A673 (cell line): ENCODE results near the gene RAMP1. TPM values are rescaled to one million over a fixed set of nuclear protein-coding genes. Genes with fewer than 3 reads are reported as not detected.

Experiments
- BruUV-seq: library from RNA; stranded (reverse); fragments of 400-500 nt; replicated peaks from 2 replicates; lab custom pipeline; 2021; lab: Mats Ljungman, UMichigan
- CTCF ChIA-PET: fragments of 300-600 bp; sonication (Branson Sonifier 250); formaldehyde crosslinking; loops from one replicate; lab custom pipeline; 2022; ENCODE audit warnings: antibody characterized with exemption; lab: Charles Lee
- POLR2A ChIA-PET: fragments of 300-600 bp; sonication (Branson Sonifier 250); formaldehyde crosslinking; loops from one replicate; lab custom pipeline; 2022; ENCODE audit warnings: antibody characterized with exemption; ENCODE audit not compliant: low non-redundant PET; lab: Charles Lee
- DNase-seq: peaks from one replicate; pipeline ENCODE4 v3.0.0-alpha.2; 2015; ENCODE audit warnings: low spot score
- H3K27ac ChIP-seq: fragments of 200-600 bp; sonication (generic); 2 replicates; pipeline ENCODE4 v1.5.1; 2016; ENCODE audit warnings: mixed run types, low read depth, mild to moderate bottlenecking, mixed read lengths, antibody characterized with exemption, low read length; ENCODE audit not compliant: poor library complexity, severe bottlenecking
- H3K27me3 ChIP-seq: fragments of 200-600 bp; sonication (generic); replicated peaks from 2 replicates; pipeline ENCODE4 v1.6.1; 2017; ENCODE audit warnings: mixed run types, low read depth, mild to moderate bottlenecking, mixed read lengths, antibody characterized with exemption, low read length; ENCODE audit not compliant: insufficient read depth, poor library complexity
- H3K36me3 ChIP-seq: fragments of 200-600 bp; sonication (generic); 2 replicates; pipeline ENCODE4 v1.6.1; 2016; ENCODE audit warnings: mixed run types, mild to moderate bottlenecking, mixed read lengths, antibody characterized with exemption, low read length; ENCODE audit not compliant: insufficient read depth, poor library complexity, severe bottlenecking
- H3K4me1 ChIP-seq: fragments of 200-600 bp; sonication (generic); 2 replicates; pipeline ENCODE4 v1.6.1; 2017; ENCODE audit warnings: mixed run types, mild to moderate bottlenecking, mixed read lengths, antibody characterized with exemption, low read length; ENCODE audit not compliant: insufficient read depth, poor library complexity, severe bottlenecking
- H3K4me3 ChIP-seq: fragments of 200-600 bp; sonication (generic); 2 replicates; pipeline ENCODE4 v1.5.1; 2016; ENCODE audit warnings: low read depth, mixed run types, mild to moderate bottlenecking, mixed read lengths, low read length; ENCODE audit not compliant: poor library complexity, severe bottlenecking
- H3K9me3 ChIP-seq: fragments of 200-600 bp; sonication (generic); 2 replicates; pipeline ENCODE4 v1.6.1; 2016; ENCODE audit warnings: mixed run types, low read depth, mild to moderate bottlenecking, mixed read lengths, antibody characterized with exemption, low read length; ENCODE audit not compliant: poor library complexity, severe bottlenecking
- CTCF ChIP-seq: fragments of 300-800, 200-600 bp; sonication (generic); conservative IDR thresholded peaks from 2 replicates; pipeline ENCODE4 v1.5.1; 2017; ENCODE audit warnings: low read depth, mild to moderate bottlenecking, antibody characterized with exemption, low read length, moderate library complexity, mixed read lengths
- EZH2 ChIP-seq: fragments of 200-600 bp; sonication (generic); IDR thresholded peaks from 2 replicates; pipeline ENCODE4 v1.6.1; 2017; ENCODE audit warnings: borderline replicate concordance, low read depth, mild to moderate bottlenecking, mixed read lengths, antibody characterized with exemption, low read length; ENCODE audit not compliant: poor library complexity, severe bottlenecking
- intact Hi-C: fragments of 100-400 bp; cut with micrococcal nuclease; formaldehyde crosslinking; loops from one replicate; pipeline ENCODE4 v1.10.0; 2022; ENCODE audit not compliant: unreplicated experiment
- total RNA-seq: library from RNA; stranded (reverse); gene quantifications from 2 replicates; pipeline ENCODE4 v1.2.3, GENCODE V29; 2021

Gene RAMP1
- total RNA-seq, 1 experiment from 2014 or later: 24.8 TPM

GRCh38 chr2:237921967-237922492 is 62.6 kb downstream of the RAMP1 start:
- H3K4me1 ChIP-seq: no peaks in the 10 kb centered on the region
- no TSS peak for BruUV-seq
- intact Hi-C loops: no loop called here
- ChIA-PET CTCF (interaction anchor here (0.6 kb wide), 1 partner anchor 21 kb away, joined by 4 read pairs; no protein-coding TSS in a partner anchor), POLR2A (no interaction called here)
- H3K27me3 ChIP-seq: no peaks in the 10 kb centered on the region
- H3K4me3 ChIP-seq: no peak overlapping the region
- no peak overlapping the region for H3K27ac ChIP-seq
- H3K9me3 ChIP-seq: no peaks in the 10 kb centered on the region
- TF ChIP-seq CTCF: no peak
- TF ChIP-seq EZH2: no peak
- DNase-seq: no peak
- H3K36me3 ChIP-seq: no peaks in the 10 kb centered on the region

GRCh38 chr2:237922641-237923361 is 63.4 kb downstream of the RAMP1 start:
- CTCF ChIA-PET: interaction anchor here (0.6 kb wide), 1 partner anchor 20 kb away, joined by 4 read pairs; no protein-coding TSS in a partner anchor
- no peak for DNase-seq
- Histone ChIP-seq H3K9me3 (no peaks in the 10 kb centered on the region), H3K4me1 (no peaks in the 10 kb centered on the region), H3K36me3 (no peaks in the 10 kb centered on the region), H3K27ac (no peak overlapping the region), H3K4me3 (peak overlapping the region; percentile 27), H3K27me3 (no peaks in the 10 kb centered on the region)
- intact Hi-C loops: no loop called here
- no TSS peak for BruUV-seq
- TF ChIP-seq CTCF: no peak
- TF ChIP-seq EZH2: no peak
- POLR2A ChIA-PET: no interaction called here

- DNase-seq: peak; percentile 84
- H3K9me3 ChIP-seq: no peaks in the 10 kb centered on the region
These were observed 64.2 kb downstream of the RAMP1 start for GRCh38 chr2:237923481-237924163.

More at GRCh38 chr2:237923481-237924163, 64.2 kb downstream of the RAMP1 start:
- Histone ChIP-seq H3K4me3 (peak overlapping the region; percentile 27), H3K27me3 (no peaks in the 10 kb centered on the region), H3K27ac (no peak overlapping the region), H3K4me1 (no peaks in the 10 kb centered on the region), H3K36me3 (no peaks in the 10 kb centered on the region)
- no TSS peak for BruUV-seq
- CTCF ChIA-PET: no interaction called here
- intact Hi-C loops: no loop called here
- TF ChIP-seq CTCF: peak; percentile 90
- TF ChIP-seq EZH2: no peak
- POLR2A ChIA-PET: no interaction called here
